Measurements from ENCODE around the gene HIVEP2.

DNA sequence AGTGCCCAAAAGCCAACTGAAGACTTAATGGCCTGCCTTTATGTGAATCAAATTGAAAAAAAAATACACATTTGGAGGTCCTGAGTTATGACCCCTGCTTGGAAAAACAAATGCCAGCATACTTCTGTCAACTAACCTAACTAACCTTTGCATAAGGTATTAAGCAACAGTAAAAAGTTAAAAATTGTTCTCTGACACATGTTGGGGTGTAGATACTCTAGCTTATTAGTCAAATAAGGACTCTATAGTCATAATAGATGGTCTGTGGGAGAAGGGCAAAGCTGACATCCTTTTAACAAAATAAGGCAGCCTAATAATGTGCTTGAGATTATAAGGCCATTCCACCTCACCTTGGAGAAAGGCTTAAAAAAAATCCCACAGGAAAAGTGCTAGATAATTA, 140.5 kb downstream of the HIVEP2 start:
- TF ChIP-seq, protein P1, sequence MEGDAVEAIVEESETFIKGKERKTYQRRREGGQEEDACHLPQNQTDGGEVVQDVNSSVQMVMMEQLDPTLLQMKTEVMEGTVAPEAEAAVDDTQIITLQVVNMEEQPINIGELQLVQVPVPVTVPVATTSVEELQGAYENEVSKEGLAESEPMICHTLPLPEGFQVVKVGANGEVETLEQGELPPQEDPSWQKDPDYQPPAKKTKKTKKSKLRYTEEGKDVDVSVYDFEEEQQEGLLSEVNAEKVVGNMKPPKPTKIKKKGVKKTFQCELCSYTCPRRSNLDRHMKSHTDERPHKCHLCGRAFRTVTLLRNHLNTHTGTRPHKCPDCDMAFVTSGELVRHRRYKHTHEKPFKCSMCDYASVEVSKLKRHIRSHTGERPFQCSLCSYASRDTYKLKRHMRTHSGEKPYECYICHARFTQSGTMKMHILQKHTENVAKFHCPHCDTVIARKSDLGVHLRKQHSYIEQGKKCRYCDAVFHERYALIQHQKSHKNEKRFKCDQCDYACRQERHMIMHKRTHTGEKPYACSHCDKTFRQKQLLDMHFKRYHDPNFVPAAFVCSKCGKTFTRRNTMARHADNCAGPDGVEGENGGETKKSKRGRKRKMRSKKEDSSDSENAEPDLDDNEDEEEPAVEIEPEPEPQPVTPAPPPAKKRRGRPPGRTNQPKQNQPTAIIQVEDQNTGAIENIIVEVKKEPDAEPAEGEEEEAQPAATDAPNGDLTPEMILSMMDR (IDR thresholded peaks at IDR 0.05): no peak
- TF ChIP-seq POLR2A (IDR thresholded peaks at IDR 0.05): no peak
